A549 (cell line): ENCODE measurements around the gene MYO18A.

Source experiments
- CEBPB ChIP-seq, 2 experiments: fragments of >200 bp in 1 of 2; sonication (Bioruptor Twin) in 1 of 2; formaldehyde crosslinking in 1 of 2; IDR thresholded peaks; 2 replicates each; pipeline ENCODE4 v1.6.1; 2012 to 2016
- CHD2 ChIP-seq: fragments of 150-350 bp; IDR thresholded peaks from 2 replicates; pipeline ENCODE4 v1.6.1; 2014; ENCODE audit warnings: low read length; ENCODE audit not compliant: partially characterized antibody
- CTCF ChIP-seq: fragments of >200 bp; sonication (Bioruptor Twin); formaldehyde crosslinking; IDR thresholded peaks from 3 replicates; pipeline ENCODE4 v1.5.1; 2016
- EP300 ChIP-seq, 2 experiments: fragments of >200 bp; sonication (Bioruptor Twin); formaldehyde crosslinking; IDR thresholded peaks; 2 replicates in 1 of 2; 3 replicates in 1 of 2; pipeline ENCODE4 v1.6.1; 2016 to 2017
- ESRRA ChIP-seq: fragments of 150-350 bp; IDR thresholded peaks from 2 replicates; pipeline ENCODE4 v1.6.1; 2014; ENCODE audit warnings: mild to moderate bottlenecking, low read length, borderline replicate concordance
- REST ChIP-seq: fragments of 200-600 bp; sonication (generic); IDR thresholded peaks from 2 replicates; pipeline ENCODE4 v1.6.1; 2016; ENCODE audit warnings: antibody characterized with exemption, mild to moderate bottlenecking, moderate library complexity
- SREBF2 ChIP-seq: fragments of 450-650 bp; IDR thresholded peaks from 2 replicates; pipeline ENCODE4 v1.6.1; 2014; ENCODE audit warnings: mild to moderate bottlenecking, moderate library complexity
- USF2 ChIP-seq: fragments of 450-650 bp; IDR thresholded peaks from 2 replicates; pipeline ENCODE4 v1.6.1; 2014; ENCODE audit warnings: antibody characterized with exemption

GRCh38 chr17:29178750-29179231, 1.4 kb downstream of the MYO18A start:
- TF ChIP-seq SREBF2, result no peak
- no peak for TF ChIP-seq CEBPB (IDR thresholded peaks at IDR 0.05)
- TF ChIP-seq CTCF, result no peak
- no peak for TF ChIP-seq USF2
- no peak for TF ChIP-seq ESRRA
- TF ChIP-seq REST, result no peak
- no peak for TF ChIP-seq EP300 (IDR thresholded peaks at IDR 0.05)
- no peak for TF ChIP-seq CHD2
